Body of pancreas (tissue), 4 donors: ENCODE data around the gene SHC4. TPM values are rescaled to one million over a fixed set of nuclear protein-coding genes. Genes with fewer than 3 reads are reported as not detected.

Experiments
- ATAC-seq: fragments of 150-250 bp; one replicate; pipeline ENCODE4 v1.9.1; 2016
- DNase-seq, 4 donors: peaks; one replicate each; pipeline ENCODE4 v3.0.0-alpha.2; 2019
- H3K27ac ChIP-seq, 4 donors: fragments of 200-600 bp; sonication (generic); 1 replicate in 3 of 4; 2 replicates in 1 of 4; pipeline versions ENCODE4 v1.5.1 to v1.6.1; 2016 to 2019; ENCODE audit warnings: mild to moderate bottlenecking in 1 of 4, mixed read lengths in 1 of 4, moderate library complexity in 1 of 4
- H3K27me3 ChIP-seq, 2 donors: fragments of 200-600 bp; sonication (generic); one replicate each; pipeline ENCODE4 v1.6.0; 2016; ENCODE audit warnings: mild to moderate bottlenecking in 1 of 2
- H3K36me3 ChIP-seq, 2 donors: fragments of 200-600 bp; sonication (generic); replicated peaks in 1 of 2; 2 replicates each; pipeline ENCODE4 v1.5.1; 2016; ENCODE audit warnings: low read depth in 2 of 2; ENCODE audit not compliant: insufficient read depth in 1 of 2
- H3K4me1 ChIP-seq: fragments of 200-600 bp; sonication (generic); one replicate; pipeline ENCODE4 v1.6.0; 2016
- H3K4me3 ChIP-seq, 2 donors: fragments of 200-600 bp; sonication (generic); 1 replicate in 1 of 2; 2 replicates in 1 of 2; pipeline ENCODE4 v1.5.1; 2016 to 2019
- H3K9me3 ChIP-seq, 3 donors: fragments of 200-600 bp; sonication (generic); 1 replicate in 2 of 3; 2 replicates in 1 of 3; pipeline ENCODE4 v1.5.1; 2016
- POLR2A ChIP-seq, 3 donors: fragments of 450-650 bp; IDR thresholded peaks; one replicate each; pipeline ENCODE4 v1.6.1; 2016; ENCODE audit warnings: antibody characterized with exemption in 3 of 3, mild to moderate bottlenecking in 2 of 3
- WGBS, 2 donors: methylation state at CpG; one replicate each; pipeline ENCODE4 v1.1.5; 2017; 5-methylcytosine and 5-hydroxymethylcytosine counted together
- intact Hi-C: fragments of 100-400 bp; cut with DNase I; formaldehyde crosslinking; loops from one replicate; pipeline ENCODE4 v1.15.1; 2023
- total RNA-seq, 2 donors: library from RNA; depleted of rRNA; stranded (reverse); fragments of >200 nt; gene quantifications; one replicate each; pipeline ENCODE4 v1.1.0, GENCODE V29; 2016
- TF ChIP-seq, protein P1 (sequence below), 7 experiments: fragments of 450-650 bp in 4 of 7; fragments of 200-600 bp in 3 of 7; sonication (generic) in 3 of 7; IDR thresholded peaks; one replicate each; pipeline ENCODE4 v1.5.1; 2016 to 2019; ENCODE audit warnings: antibody characterized with exemption in 7 of 7

SHC4 gene
- total RNA-seq, 2 donors from 2014 or later = 0.78 TPM; not detected in 1

DNA sequence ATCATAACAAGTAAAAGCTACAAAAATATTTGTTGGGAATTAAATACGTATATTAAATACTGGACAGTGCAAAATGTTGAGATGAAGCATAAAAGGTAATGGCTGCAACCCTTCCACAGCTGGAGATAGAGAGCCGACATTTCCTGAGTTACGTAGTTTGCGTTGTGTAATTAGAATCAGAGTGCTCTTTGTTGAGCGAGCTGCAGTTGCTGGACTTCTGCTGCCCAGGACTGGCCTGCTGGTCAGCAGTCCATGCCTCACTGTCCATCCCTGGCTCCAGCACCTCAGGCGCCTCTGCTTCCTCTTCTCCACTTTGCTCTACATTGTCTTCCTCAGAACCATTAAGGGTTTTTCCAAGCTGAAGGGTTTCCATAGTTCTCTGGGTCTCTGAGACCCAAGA is 28.4 kb upstream of the SHC4 start:
- Histone ChIP-seq H3K4me1 (no peaks in the 10 kb centered on the region), H3K27ac (no peak overlapping the region), H3K27me3 (no peaks in the 10 kb centered on the region), H3K4me3 (no peak overlapping the region), H3K36me3 (peaks cover 0 to 14% of the 10 kb centered on the region in 2 donors), H3K9me3 (no peaks in the 10 kb centered on the region)
- 94 to 95% methylated on average over 6 of the region's 6 CpGs for WGBS, 2 donors
- no peak for TF ChIP-seq POLR2A (IDR thresholded peaks at IDR 0.05)
- TF ChIP-seq, protein P1, sequence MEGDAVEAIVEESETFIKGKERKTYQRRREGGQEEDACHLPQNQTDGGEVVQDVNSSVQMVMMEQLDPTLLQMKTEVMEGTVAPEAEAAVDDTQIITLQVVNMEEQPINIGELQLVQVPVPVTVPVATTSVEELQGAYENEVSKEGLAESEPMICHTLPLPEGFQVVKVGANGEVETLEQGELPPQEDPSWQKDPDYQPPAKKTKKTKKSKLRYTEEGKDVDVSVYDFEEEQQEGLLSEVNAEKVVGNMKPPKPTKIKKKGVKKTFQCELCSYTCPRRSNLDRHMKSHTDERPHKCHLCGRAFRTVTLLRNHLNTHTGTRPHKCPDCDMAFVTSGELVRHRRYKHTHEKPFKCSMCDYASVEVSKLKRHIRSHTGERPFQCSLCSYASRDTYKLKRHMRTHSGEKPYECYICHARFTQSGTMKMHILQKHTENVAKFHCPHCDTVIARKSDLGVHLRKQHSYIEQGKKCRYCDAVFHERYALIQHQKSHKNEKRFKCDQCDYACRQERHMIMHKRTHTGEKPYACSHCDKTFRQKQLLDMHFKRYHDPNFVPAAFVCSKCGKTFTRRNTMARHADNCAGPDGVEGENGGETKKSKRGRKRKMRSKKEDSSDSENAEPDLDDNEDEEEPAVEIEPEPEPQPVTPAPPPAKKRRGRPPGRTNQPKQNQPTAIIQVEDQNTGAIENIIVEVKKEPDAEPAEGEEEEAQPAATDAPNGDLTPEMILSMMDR (IDR thresholded peaks at IDR 0.05) = no peak
- DNase-seq (no peak), ATAC-seq (no peak)
- intact Hi-C loops = loop anchor here (10.0 kb wide), 1 partner anchor 63 kb away; no protein-coding TSS in a partner anchor

DNA sequence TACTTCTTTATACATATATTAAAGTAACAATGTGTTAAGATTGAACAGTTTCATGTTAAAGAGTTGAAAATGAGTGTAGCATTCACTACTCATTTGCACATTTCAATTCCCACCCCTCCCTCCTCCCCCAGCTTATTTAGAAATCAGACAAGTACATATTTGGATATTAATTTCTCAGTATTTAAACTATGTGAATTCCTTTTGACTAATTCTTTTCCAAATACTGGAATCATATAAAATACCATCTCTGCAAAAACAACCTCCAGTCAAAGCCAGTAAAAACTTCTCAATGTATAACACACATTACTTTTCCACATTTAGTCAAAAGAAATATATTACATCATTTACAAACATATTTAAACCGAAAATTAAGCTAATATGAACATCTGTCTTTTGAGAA is 25.5 kb upstream of the SHC4 start:
- Histone ChIP-seq H3K27ac (no peak overlapping the region), H3K27me3 (no peaks in the 10 kb centered on the region), H3K4me3 (no peak overlapping the region), H3K36me3 (peaks cover 0 to 14% of the 10 kb centered on the region in 2 donors), H3K9me3 (no peaks in the 10 kb centered on the region), H3K4me1 (no peaks in the 10 kb centered on the region)
- no peak for ATAC-seq
- no peak for DNase-seq
- TF ChIP-seq, protein P1 (IDR thresholded peaks at IDR 0.05) = no peak
- TF ChIP-seq POLR2A (IDR thresholded peaks at IDR 0.05) = no peak
- intact Hi-C loops = no loop called here
- WGBS, 2 donors = 58 to 86% methylated on average over 1 of the region's 1 CpG

DNA sequence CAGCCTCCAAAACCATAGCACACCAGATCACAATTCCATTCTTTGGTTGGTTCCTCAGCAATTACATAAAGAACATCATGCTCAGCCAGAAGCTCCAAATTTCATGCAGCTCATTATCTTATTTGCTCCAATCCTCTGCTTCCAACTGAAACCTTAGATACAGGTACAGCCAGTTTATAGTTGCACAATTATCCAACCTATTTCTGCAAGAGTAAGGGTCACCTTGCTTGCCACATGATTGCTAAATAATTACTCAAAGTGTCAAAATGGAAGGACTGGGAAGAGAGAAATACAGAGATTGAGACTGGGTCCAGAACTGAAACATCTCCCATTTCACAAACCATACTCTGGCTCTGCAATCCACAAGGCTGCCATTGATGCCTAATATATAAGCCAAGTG is 23.4 kb upstream of the SHC4 start:
- intact Hi-C loops = no loop called here
- TF ChIP-seq, protein P1 (IDR thresholded peaks at IDR 0.05) = no peak
- TF ChIP-seq POLR2A (IDR thresholded peaks at IDR 0.05) = no peak
- H3K4me1 ChIP-seq = no peaks in the 10 kb centered on the region
- no peak overlapping the region for H3K4me3 ChIP-seq
- no peaks in the 10 kb centered on the region for H3K9me3 ChIP-seq
- H3K27me3 ChIP-seq = no peaks in the 10 kb centered on the region
- DNase-seq (no peak), ATAC-seq (no peak)
- H3K27ac ChIP-seq = no peak overlapping the region
- peaks cover 0 to 9% of the 10 kb centered on the region in 2 donors for H3K36me3 ChIP-seq

DNA sequence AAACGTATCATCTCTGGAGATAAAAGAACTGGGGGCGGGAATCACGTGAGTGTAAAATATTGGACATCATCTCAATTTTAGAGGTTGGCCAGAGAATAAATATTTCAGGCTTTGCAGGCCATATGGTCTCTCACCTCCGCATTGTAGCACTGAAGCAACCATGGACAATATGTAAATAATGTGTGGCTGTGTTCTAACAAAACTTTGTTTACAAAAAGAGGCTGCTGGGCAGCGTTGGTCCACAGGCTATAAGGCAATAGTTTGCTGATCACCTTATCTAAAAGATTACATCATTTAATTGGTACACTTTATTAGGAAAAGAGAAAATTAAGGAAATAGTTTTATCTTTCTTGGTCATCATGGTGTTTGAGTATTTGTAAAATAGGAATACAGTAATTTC is 22.5 kb upstream of the SHC4 start:
- no peak overlapping the region for H3K4me3 ChIP-seq
- ATAC-seq (no peak), DNase-seq (no peak)
- no peak for TF ChIP-seq POLR2A (IDR thresholded peaks at IDR 0.05)
- TF ChIP-seq, protein P1 (IDR thresholded peaks at IDR 0.05) = no peak
- H3K9me3 ChIP-seq = no peaks in the 10 kb centered on the region
- 63 to 77% methylated on average over 5 of the region's 5 CpGs for WGBS, 2 donors
- H3K27me3 ChIP-seq = no peaks in the 10 kb centered on the region
- H3K36me3 ChIP-seq = peaks cover 0 to 4% of the 10 kb centered on the region in 2 donors
- intact Hi-C loops = no loop called here
- H3K27ac ChIP-seq = no peak overlapping the region
- H3K4me1 ChIP-seq = no peaks in the 10 kb centered on the region

DNA sequence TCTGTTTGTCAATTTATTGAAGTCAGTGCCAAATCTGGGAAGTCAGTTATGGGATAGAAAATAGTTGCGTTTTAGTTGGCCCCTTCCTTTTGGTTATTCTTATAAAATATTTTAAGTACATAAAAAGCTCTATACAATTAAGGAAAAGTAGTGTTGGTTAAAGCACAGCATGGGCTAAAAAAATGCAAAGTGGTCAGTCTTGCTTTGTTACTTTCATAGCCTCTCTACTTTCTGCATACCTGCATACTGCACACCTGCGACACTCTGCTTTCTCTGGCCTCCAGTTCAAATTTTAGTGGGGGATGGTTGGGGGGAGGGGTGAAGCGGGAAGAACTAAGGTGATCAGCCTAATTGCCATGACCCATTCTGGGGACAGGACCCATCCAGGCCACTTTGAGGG is 21.8 kb upstream of the SHC4 start:
- no peaks in the 10 kb centered on the region for H3K4me1 ChIP-seq
- intact Hi-C loops = no loop called here
- DNase-seq = no peak
- WGBS, 2 donors = 59 to 66% methylated on average over 3 of the region's 3 CpGs
- no peak for ATAC-seq
- H3K27me3 ChIP-seq = no peaks in the 10 kb centered on the region
- H3K27ac ChIP-seq = no peak overlapping the region
- no peak overlapping the region for H3K4me3 ChIP-seq
- H3K9me3 ChIP-seq = no peaks in the 10 kb centered on the region
- TF ChIP-seq POLR2A (IDR thresholded peaks at IDR 0.05) = no peak
- TF ChIP-seq, protein P1 (IDR thresholded peaks at IDR 0.05) = no peak
- H3K36me3 ChIP-seq = peaks cover 0 to 3% of the 10 kb centered on the region in 2 donors
